ENCODE results near the gene KCNQ1. TPM values are rescaled to one million over a fixed set of nuclear protein-coding genes. Genes with fewer than 3 reads are reported as not detected.

KCNQ1 gene
- polyA plus RNA-seq, 1 donor from 2014 or later = not detected

GRCh38 chr11:2760196-2760871, 315.5 kb downstream of the KCNQ1 start:
- Histone ChIP-seq H3K9me2 (ENCODE audit: insufficient read depth, low read length) (no peaks in the 10 kb centered on the region), H3K27ac (ENCODE audit: low read length) (no peak overlapping the region), H2AFZ (ENCODE audit: low read depth, low read length) (no peak overlapping the region), H3K36me3 (ENCODE audit: insufficient read depth, low read length) (no peaks in the 10 kb centered on the region), H4K20me1 (ENCODE audit: insufficient read depth) (no peaks in the 10 kb centered on the region), H3K9me3 (ENCODE audit: low read length) (no peaks in the 10 kb centered on the region), H3F3A (ENCODE audit: insufficient read depth, low read length, poor library complexity, severe bottlenecking) (no peaks in the 10 kb centered on the region), H3K9ac (ENCODE audit: low read length) (no peak overlapping the region), H3K4me3 (ENCODE audit: low read length) (no peak overlapping the region), H3K27me3 (ENCODE audit: insufficient read depth, low read depth, low read length) (no peaks in the 10 kb centered on the region), H3K79me2 (replicated peaks; ENCODE audit: insufficient read depth, low read length) (no peaks in the 10 kb centered on the region), H3K4me2 (ENCODE audit: low read length) (no peak overlapping the region)
- no peak for TF ChIP-seq POLR2AphosphoS5 (IDR thresholded peaks at IDR 0.05)
- no peak for TF ChIP-seq EZH2 (IDR thresholded peaks at IDR 0.05; ENCODE audit: borderline replicate concordance, insufficient read depth, low read length, poor library complexity, severe bottlenecking)
- no peak for TF ChIP-seq EP300 (conservative IDR thresholded peaks at IDR 0.05; ENCODE audit: poor library complexity, severe bottlenecking)

- H3K27ac ChIP-seq (ENCODE audit: low read length) = no peak overlapping the region
- H3K27me3 ChIP-seq (ENCODE audit: insufficient read depth, low read depth, low read length) = no peaks in the 10 kb centered on the region
Measured at GRCh38 chr11:2761131-2762030, 316.6 kb downstream of the KCNQ1 start.

More at GRCh38 chr11:2761131-2762030, 316.6 kb downstream of the KCNQ1 start:
- H3K9me2 ChIP-seq (ENCODE audit: insufficient read depth, low read length) = no peaks in the 10 kb centered on the region
- no peak overlapping the region for H2AFZ ChIP-seq (ENCODE audit: low read depth, low read length)
- H3K4me3 ChIP-seq (ENCODE audit: low read length) = no peak overlapping the region
- no peaks in the 10 kb centered on the region for H3K79me2 ChIP-seq (replicated peaks; ENCODE audit: insufficient read depth, low read length)
- no peak overlapping the region for H3K9ac ChIP-seq (ENCODE audit: low read length)
- H3K4me2 ChIP-seq (ENCODE audit: low read length) = no peak overlapping the region
- H3F3A ChIP-seq (ENCODE audit: insufficient read depth, low read length, poor library complexity, severe bottlenecking) = no peaks in the 10 kb centered on the region
- no peak for TF ChIP-seq CTCF (IDR thresholded peaks at IDR 0.05; ENCODE audit: poor library complexity, severe bottlenecking)
- no peak for TF ChIP-seq SMC3 (conservative IDR thresholded peaks at IDR 0.05; ENCODE audit: poor library complexity)
- no peak for TF ChIP-seq RAD21 (conservative IDR thresholded peaks at IDR 0.05)
- TF ChIP-seq EP300 (conservative IDR thresholded peaks at IDR 0.05; ENCODE audit: poor library complexity, severe bottlenecking) = no peak
- no peak for TF ChIP-seq REST (IDR thresholded peaks at IDR 0.05; ENCODE audit: borderline replicate concordance)
- no peak for TF ChIP-seq EZH2 (IDR thresholded peaks at IDR 0.05; ENCODE audit: borderline replicate concordance, insufficient read depth, low read length, poor library complexity, severe bottlenecking)
- no peak for TF ChIP-seq POLR2AphosphoS5 (IDR thresholded peaks at IDR 0.05)
- TF ChIP-seq TAF1 (IDR thresholded peaks at IDR 0.05; ENCODE audit: low read depth) = no peak
- no peak for TF ChIP-seq MXI1 (conservative IDR thresholded peaks at IDR 0.05; ENCODE audit: poor library complexity, severe bottlenecking)
- H4K20me1 ChIP-seq (ENCODE audit: insufficient read depth) = no peaks in the 10 kb centered on the region
- H3K9me3 ChIP-seq (ENCODE audit: low read length) = no peaks in the 10 kb centered on the region
- no peaks in the 10 kb centered on the region for H3K36me3 ChIP-seq (ENCODE audit: insufficient read depth, low read length)

Data from neural cell (in vitro differentiated cells).